MM.1S (cell line): ENCODE results near the gene RSU1.

Experiments
- EZH2 ChIP-seq: fragments of 300-600 bp; sonication (generic); optimal IDR thresholded peaks from 2 replicates; pipeline ENCODE3; 2017; ENCODE audit warnings: low read depth, mild to moderate bottlenecking, antibody characterized with exemption, low read length, mixed read lengths
- TF ChIP-seq, protein P1 (sequence below): fragments of 300-600 bp; sonication (generic); IDR thresholded peaks from 2 replicates; pipeline ENCODE4 v1.5.1; 2016; ENCODE audit warnings: antibody characterized with exemption, low read length, mixed read lengths

DNA sequence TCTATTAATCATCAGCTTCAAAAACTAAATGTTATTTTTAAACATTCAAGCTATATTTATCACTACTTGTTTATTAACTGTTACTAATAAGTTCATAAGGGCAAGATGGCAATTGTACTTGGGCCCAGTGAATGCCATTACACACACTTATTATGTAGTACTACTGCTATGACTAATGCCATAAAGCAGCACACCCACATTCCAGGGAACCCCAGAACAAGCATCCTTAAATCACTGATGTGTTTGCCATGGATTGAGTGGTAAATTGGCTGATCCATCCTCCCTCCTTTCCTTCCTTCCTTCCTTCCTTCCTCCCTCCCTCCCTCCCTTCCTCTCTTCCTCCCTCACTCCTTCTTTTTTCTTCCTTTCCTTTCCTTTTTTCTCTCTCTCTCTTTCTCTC is 37.4 kb upstream of the RSU1 start:
- no peak for TF ChIP-seq EZH2
- TF ChIP-seq, protein P1, sequence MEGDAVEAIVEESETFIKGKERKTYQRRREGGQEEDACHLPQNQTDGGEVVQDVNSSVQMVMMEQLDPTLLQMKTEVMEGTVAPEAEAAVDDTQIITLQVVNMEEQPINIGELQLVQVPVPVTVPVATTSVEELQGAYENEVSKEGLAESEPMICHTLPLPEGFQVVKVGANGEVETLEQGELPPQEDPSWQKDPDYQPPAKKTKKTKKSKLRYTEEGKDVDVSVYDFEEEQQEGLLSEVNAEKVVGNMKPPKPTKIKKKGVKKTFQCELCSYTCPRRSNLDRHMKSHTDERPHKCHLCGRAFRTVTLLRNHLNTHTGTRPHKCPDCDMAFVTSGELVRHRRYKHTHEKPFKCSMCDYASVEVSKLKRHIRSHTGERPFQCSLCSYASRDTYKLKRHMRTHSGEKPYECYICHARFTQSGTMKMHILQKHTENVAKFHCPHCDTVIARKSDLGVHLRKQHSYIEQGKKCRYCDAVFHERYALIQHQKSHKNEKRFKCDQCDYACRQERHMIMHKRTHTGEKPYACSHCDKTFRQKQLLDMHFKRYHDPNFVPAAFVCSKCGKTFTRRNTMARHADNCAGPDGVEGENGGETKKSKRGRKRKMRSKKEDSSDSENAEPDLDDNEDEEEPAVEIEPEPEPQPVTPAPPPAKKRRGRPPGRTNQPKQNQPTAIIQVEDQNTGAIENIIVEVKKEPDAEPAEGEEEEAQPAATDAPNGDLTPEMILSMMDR = no peak
